Measurements from ENCODE around the gene GABPB1. TPM values are rescaled to one million over a fixed set of nuclear protein-coding genes. Genes with fewer than 3 reads are reported as not detected.
"Not testable (repeated sequence)": the region's sequence is repeated elsewhere in the genome, so short reads cannot be mapped to it uniquely, and the experiment has no call there.

GABPB1 gene
- polyA plus RNA-seq (2013, experiment 1 of 2; ENCODE audit: insufficient read length), result 23.5 TPM
- 26.2 TPM for polyA plus RNA-seq (2013, experiment 2 of 2; ENCODE audit: insufficient read length)

DNA sequence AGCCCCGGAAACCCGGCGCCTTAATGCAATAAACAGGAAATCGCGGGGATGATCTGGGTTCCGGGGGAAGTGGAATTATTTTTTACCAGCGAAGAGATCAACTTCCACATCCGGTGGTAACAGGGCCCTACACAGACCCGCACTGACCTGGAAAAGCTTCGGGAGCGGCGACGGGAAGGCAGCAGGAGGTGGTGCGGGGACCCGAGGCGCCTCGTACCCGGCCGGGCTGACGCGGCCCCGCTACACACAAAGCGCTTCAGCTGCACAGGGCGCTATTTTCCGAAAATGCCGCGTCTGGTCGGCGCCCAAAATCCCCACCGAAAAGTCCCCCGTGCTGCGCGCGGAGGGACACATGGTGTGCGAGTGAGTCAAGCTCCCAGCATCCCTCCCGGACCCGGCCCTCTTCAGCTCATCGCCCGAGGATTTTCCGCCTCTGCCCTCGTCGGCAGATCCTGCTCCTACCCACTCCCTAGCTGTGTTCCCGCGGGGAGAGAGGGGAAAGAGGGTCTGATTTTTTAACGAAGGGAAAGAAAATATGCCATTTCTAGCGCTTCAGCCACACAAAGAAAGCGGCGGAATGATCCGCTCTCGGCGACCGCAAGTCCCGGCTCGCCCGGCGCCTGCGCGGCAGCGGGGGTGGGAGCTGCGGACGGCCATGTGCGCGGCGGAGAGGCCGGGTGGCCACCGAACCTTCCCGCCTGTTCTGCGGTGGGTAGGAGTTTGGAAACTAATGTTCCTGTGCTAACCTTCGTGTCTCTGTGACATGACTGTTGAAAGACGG, at the start of gene GABPB1:
Gene GABPB1 (minus strand): TSS at position 361 of the 781 bp plus-strand sequence. CDS start 45,400 bp downstream, outside the sequence.
- peak; percentile 95 for DNase-seq

DNA sequence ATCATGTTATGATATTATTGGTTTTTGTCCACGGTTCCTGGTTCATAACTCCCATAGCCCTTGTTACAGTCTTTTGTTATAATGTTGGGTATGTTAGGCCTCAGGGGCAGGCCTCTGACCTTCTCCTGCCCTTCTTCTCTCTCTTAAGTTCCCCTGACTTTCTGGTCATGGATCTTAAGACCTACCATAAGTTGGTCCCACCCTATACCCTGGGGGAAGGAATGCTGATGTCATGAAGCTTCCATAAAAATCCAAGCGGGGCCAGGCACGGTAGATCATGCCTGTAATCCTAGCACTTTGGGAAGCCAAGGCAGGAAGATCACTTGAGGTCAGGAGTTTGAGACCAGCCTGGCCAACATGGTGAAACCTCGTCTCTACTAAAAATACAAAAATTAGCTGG, 36.6 kb upstream of the GABPB1 start:
- peak; percentile 8 for DNase-seq

DNA sequence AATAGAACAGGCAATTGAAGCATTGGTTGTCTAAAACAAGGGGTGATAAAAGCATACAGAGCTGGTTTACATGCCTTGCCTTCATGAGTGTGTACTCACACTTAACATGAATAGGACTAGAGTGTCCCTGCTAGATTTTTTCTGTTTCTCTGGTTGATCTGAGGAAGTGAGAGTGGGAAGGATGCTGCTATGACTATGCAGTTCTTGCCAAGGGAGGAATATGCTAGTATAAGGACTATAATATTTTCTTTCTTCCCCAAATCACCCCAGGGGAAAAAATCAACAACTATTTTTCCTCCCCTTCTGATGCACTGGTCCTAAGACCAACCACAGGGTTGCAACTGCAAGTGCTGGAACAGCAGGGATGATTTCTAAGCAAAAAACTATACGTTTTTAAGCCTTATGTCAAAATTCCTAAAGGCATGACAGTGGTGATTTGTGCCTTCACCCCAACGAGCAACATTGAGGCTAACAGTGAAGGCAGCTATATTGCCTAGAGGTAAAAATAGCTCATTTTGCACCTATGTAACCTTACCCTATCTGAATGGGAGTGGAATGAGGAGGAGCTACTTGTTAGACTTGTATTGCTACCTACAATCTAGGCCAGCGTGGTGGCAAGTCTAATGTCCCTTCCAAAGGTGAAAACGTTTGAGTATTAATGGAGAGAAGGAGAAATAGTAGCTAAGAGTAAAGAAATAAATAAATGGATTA, 35.7 kb upstream of the GABPB1 start:
- DNase-seq, result no peak

DNA sequence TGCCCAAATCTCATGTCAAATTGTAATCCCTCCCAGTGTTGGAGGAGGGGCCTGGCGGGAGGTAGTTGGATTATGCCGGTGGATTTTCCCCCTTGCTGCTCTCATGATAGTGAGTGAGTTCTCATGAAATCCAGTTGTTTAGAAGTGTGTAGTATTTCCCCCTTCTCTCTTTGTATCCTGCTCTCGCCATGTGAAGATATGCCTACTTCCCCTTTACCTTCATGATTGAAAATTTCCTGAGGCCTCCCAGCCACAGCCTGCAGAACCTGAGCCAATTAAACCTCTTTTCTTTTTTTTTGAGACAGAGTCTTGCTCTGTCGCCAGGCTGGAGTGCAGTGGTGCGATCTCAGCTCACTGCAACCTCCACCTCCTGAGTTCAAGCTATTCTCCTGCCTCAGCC, 27.4 kb upstream of the GABPB1 start:
- not testable (repeated sequence) for DNase-seq

DNA sequence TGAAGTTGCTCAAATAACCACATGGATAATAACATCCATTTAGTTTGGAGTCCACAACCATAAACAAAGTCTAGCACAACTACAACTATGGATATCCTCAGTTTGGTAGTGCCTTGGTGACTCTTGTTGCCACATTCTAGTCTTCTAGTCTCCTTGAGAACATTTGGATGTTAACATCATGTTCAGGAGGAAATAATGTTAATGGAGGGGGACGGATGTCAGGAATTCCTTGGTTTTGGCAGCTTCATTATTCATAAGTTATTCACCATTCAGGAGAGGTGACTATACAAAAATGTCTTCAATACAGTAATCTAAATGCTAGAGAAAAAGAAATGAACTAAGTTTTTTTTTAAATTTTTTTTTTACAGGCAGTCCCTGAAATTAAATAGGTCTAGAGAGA, 26.4 kb upstream of the GABPB1 start:
- DNase-seq, result no peak

DNA sequence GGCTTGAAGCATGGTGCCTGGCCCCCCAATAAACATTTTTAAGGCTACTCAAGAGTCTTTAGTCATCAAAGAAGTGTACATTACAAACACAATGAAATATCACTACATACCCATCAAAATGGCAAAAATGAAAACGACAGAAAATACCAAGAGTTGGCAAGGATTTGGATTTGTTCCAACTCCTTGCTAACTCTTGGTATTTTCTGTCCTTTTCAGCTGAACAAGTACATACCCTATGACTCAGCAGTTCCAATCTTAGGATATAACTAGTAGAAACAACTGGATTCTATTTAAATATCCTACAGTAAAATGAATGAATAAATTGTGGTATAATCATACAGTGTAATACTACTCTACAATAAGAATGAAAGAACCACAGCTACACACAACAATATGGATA, 25.1 kb upstream of the GABPB1 start:
- DNase-seq, result peak; percentile 28

DNA sequence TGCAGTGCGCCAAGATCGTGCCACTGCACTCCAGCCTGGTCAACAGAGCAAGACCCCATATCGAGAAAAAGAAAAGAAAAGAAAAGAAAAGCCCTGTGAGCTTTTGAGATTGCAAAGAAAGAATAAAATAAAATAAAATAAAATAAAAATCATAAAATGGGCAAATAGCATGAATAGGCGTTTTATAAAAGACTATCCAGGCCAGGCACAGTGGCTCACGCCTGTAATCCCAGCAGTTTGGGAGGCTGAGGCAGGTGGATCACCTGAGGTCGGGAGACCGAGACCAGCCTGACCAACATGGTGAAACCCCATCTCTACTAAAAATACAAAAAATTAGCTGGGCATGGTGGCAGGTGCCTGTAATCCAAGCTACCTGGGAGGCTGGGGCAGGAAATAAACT, 24.4 kb upstream of the GABPB1 start:
- not testable (repeated sequence) for DNase-seq

DNA sequence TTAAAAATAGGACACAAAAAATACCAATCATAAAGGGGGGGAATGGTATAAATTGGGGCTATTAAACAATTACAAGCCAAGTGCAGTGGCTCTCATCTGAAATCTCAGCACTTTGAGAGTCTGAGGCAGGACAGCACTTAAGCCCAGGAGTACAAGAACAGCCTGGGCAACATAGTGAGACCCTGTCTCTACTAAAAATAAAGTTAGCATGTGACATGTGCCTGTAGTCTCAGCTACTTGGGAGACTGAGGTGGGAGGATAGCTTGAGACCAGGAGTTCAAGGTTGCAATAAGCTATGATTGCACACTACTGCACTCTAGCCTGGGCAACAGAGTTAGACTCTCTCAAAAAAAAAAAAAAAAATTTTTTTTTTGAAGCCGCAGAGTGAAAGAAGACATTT, 23.8 kb upstream of the GABPB1 start:
- DNase-seq, result no peak

DNA sequence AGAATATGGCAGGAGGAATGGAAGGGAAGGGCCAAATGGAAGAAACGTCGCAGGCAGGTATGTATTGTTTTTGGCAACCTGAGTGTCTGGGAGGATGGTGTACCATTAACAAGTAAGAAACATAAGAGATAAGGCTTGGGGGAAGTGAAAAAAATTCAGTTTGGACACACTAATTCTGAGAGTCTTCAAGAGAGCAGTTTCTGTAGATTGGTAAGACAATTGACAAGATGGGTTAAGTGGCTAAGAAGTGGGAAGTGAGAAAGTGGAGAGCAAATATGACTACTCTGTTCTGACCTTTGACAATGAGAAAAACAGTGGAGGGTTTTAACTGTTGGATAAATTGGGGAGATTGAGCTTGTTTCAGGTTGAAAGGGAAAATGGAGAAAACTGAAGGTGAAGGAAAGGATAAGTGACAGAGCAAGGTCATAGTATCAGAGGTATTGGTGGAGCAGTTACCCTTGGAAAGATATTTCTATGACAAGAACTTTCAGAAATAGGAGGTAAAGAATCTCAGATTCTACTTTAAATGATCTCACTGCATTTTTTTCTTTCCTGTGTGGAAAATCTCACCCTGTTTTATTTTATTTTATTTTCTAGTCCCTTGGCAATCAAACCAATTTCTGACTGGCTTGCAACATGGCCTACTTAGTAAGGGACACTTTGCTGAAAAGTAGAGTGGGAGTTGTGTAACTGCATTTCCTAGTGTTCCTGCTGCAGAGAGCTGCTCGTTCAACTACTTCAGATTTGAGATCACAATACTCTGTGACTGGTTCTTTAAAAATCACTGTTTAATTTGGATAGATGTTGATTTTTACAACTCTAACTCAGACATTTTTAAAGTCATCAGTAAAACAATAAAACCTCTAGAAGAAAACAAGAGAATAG, 23.1 kb upstream of the GABPB1 start:
- DNase-seq, result no peak

DNA sequence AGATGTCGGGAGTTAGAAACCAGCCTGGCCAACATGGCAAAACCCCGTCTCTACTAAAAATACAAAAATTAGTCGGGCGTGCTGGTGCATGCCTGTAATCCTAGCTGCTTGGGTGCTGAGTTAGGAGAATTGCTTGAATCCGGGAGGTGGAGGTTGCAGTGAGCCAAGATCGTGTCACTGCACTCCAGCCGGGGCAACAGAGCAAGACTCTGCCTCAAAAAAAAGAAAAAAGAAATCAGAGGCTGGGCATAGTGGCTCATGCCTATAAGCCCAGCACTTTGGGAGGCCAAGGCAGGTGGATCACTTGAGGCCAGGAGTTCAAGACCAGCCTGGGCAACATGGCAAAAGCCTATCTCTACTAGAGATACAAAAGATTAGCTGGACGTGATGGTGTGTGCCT, 14.6 kb upstream of the GABPB1 start:
- DNase-seq, result not testable (repeated sequence)

DNA sequence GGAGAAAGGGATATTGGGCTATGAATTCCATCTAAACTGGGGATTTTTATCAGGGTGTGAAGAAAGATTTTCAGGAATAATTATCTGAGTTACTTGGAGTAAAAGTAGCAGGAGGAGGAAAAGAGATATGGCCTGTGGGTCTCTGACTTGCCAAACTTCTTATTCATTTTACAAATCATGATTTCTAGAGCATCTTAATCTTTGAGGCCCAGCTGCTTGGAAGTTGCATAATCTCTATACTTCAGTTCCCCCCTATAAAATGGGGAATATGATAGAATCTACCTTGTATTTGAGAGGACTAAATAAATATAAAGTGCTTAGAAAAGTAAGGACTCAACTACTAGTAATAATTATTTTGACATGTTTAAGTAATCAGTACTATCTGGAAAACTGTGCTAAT, 11.0 kb upstream of the GABPB1 start:
- DNase-seq, result no peak

DNA sequence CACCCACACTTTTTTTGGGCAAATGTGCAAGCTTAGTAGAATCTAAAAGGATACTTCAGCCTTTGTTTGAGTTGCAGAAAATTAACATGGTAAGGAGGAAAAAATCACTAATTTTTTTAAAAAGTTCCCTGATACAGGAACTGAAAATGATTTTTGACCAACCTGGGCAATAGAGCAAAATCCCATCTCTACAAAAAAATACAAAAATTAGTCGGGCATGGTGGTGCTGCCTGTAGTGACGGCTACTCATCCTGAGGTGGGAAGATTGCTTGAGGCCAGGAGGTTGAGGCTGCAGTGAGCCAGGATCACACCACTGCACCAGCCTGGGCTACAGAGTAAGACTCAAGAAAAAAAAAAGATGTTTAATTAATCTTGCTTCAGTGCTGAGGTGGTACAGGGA, 10.6 kb upstream of the GABPB1 start:
- no peak for DNase-seq

DNA sequence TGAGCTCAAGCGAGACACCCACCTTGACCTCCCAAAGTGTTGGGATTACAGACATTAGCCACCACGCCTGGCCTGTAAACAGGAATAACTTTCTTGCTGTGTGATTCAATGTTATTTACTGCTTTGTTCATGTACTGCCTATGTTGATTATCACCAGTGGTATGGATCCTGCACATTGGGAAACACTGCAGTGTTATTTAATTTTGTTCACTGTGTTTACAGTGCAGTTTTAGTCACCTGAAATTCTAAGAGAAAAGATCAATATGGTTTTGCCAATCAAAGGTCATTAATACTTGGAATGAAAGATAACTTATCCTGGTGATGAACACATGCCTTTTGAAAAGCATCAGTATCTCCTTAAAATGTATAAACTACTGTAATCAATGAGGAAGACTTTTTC, 8.6 kb upstream of the GABPB1 start:
- DNase-seq, result no peak

DNA sequence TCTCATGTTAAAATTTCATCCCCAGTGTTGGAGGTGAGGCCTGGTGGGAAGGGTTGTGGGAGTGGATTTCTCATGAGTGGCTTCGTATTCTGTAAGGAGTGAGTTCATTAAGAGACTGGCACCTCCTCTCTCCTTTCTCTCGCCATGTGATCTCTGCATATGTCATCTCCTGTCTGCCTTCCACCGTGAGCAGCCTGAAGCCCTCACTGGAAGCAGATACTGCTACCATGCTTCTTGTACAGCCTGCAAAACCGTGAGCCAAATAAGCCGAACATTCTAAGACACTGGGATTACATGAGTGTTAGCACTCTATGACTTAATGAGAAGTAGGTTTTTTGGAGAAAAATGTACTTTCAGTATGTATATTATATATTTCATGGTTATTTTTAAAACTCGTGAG, 6.8 kb upstream of the GABPB1 start:
- no peak for DNase-seq

DNA sequence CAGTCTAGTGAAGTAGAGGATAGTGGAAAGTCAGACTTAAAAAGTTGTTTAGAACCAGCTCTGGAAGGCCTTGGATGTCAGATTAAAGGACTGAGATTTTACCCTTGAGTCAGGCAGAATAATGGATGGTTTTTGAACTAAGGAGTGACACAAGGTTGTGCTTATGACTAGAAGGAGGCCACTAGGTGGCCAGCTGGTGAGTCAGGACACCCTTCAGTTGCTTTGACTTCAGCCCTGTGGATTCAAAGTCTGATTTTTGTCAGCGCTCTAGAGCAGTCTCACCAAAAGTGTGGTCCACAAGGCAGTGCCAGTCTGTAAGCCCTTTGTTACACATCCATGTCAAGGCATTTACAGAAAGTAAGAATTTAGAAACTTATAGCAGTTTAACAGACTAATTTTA, 3.8 kb upstream of the GABPB1 start:
- DNase-seq, result peak; percentile 42

DNA sequence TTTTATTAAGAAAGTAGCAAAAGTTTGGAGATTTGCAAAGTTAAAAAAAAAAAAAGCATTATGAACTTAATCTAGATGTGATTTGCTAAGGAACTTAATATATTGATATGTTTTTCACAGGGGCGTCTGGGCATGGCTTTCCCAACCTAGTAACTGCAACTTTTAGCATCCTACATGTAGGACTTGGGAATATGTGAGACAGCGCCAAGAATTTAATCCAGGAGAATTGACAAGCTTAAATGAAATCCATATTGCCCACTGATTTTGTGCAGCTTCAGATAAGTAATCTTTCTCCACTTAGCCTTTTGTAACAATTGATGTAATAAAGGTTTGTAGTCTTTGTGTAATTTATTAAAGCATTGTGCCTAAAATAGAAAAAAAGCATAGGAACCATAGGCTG, 982 bp upstream of the GABPB1 start:
- peak; percentile 22 for DNase-seq

DNA sequence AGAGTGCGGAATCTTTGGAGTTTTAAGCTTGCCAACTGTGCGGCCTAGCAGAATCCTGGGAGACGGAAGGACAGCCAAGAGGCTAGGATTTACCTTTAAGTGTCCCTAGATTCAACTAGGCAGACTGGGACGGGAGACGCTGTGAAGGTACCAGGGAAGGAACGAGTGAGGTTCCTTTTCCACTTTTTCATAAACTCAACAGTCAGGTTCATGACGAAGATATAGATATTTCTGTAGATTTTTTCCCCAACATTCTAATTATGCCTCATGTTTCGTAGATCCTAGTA, 564 bp upstream of the GABPB1 start:
- DNase-seq, result no peak

DNA sequence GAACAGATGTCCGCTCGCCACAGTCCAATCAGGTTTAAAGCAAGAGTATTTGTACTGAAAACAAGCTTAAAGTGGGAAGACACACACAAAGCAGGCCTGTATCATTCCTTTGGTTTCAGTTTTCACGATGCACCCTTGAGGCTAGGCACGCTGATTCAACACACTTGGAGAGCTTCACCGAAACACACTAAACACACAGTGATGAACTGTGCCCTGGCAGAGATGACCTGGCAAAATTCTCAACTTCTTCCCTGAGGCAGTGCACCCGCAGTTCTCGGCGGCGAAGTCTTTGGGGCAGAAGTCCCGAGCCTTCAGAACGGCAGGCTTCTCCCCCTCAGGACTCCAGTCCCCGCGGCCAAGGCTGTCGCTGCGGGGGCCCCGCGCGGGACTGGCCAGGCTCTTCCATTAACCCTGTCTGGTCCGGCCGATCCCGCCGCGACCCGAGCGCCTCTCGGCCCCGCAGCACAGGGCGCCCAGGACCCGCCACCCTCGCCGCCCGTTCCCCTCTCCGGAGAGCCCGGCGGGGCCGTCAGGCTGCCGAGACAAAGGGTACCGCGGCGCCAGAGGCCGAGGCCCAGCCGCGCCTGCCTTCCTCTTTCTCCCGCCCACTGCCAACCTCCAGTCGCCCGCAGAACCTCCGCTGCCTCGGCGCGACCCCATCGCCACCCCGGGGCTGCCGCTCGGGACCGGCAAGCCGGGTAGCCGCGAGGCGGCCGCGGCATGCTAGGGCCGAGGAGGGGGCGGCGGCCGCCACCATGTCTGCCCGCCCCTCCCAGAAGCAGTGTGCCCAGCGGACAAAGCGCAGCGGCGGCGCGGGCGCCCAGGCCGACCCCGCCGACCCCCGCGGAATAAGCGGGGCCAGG, 792 bp downstream of the GABPB1 start:
- peak; percentile 85 for DNase-seq

DNA sequence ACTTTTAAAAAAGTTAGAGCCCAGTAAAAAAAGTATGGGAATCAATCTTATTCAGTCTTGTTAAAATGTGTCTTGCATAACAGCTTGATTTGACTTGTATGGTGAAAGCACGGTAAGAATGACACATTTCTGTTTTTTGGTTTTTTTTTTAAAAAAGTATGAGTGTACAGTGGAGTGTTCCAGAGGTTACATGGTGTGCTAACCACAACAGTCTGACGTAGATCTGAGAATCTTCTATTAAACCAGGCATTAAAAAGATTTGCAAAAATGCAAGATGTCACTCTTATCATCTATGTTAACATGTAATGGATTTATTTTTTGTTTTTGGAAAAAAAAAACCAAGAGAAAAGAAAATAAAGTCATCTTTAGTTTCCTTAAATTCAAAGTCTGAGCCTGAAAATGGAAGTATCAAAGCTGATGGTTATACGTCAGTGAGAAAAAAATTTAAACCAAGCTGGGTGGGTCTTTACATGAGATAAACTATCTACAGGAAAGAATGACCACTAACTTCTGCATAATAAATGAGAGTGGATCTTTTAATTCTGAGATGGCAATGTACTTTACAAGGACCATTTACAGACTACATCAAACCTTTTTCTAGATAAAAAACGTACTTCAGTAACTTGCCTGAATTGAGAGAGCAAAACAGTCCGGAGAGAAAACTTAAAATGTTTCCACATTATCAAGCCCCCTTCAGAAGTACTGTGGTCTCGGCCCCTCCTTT, 1.6 kb downstream of the GABPB1 start:
- DNase-seq, result peak; percentile 72

DNA sequence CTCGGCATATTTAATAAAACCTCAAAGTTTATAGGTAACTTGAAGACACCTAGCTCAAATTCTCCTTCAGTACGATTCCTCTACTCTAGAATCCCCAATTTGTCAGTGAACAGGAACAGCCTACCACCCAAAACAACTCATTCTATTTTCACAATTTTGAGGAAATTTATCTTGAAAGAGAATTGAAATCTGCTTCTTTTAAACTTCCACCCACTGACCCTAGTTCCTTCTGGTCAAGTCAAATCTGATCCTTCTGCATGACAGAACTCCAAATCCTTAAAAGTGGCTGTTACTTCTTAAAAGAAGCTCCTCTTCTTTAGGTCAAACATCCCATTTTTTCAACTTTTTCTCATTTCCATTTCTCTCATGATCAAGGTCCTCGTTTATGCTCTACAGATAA, 4.4 kb downstream of the GABPB1 start:
- no peak for DNase-seq

DNA sequence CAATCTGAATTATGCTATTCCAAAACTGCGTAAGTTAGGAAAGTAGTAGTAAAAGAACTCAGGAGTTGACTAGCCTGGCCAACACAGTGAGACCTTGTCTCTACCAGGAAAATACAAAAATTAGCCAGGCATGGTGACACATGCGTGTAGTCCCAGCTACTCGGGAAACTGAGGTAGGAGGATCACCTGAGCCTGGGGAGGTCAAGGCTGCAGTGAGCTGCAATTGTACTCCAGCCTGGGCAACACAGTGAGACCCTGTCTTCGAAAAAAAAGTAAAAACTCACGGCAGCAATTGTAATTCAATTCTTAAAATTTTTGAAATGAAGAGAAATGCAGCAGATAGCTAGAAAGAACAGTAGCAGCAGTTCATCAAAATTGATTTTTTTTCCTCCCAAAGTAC, 9.7 kb downstream of the GABPB1 start:
- DNase-seq, result no peak

Measured in fibroblast of skin of scalp (primary cell).